CD4-positive, alpha-beta T cell treated with Interleukin-17A for 1 hour (primary cell): Measurements from ENCODE around the gene CHMP1B.
"Not testable (repeated sequence)": the region's sequence is repeated elsewhere in the genome, so short reads cannot be mapped to it uniquely, and the experiment has no call there.

Source experiments
- DNase-seq: peaks from one replicate; pipeline ENCODE4 v3.0.0-alpha.2; 2020

CHMP1B gene

GRCh38 chr18:11842562-11842961 lies 8.7 kb upstream of the CHMP1B start:
- no peak for DNase-seq

GRCh38 chr18:11844436-11844835 lies 6.8 kb upstream of the CHMP1B start:
- no peak for DNase-seq

- no peak for DNase-seq
Observed at GRCh38 chr18:11845654-11846053, 5.6 kb upstream of the CHMP1B start.

- DNase-seq: no peak
Observed at GRCh38 chr18:11847811-11848210, 3.4 kb upstream of the CHMP1B start.

GRCh38 chr18:11849279-11849678 lies 1.9 kb upstream of the CHMP1B start:
- DNase-seq: no peak

GRCh38 chr18:11849841-11850634 lies 1.2 kb upstream of the CHMP1B start:
- peak; percentile 71 for DNase-seq

GRCh38 chr18:11850821-11851145 lies 430 bp upstream of the CHMP1B start:
- peak; percentile 81 for DNase-seq

- peak; percentile 63 for DNase-seq
Observed at GRCh38 chr18:11851806-11852337, 659 bp downstream of the CHMP1B start.

- DNase-seq: not testable (repeated sequence)
Observed at GRCh38 chr18:11854554-11854953, 3.3 kb downstream of the CHMP1B start.

- no peak for DNase-seq
Observed at GRCh38 chr18:11857177-11857887, 6.1 kb downstream of the CHMP1B start.

GRCh38 chr18:11859282-11859830 lies 8.1 kb downstream of the CHMP1B start:
- no peak for DNase-seq

- no peak for DNase-seq
Observed at GRCh38 chr18:11859903-11860407, 8.7 kb downstream of the CHMP1B start.

- DNase-seq: no peak
Observed at GRCh38 chr18:11860594-11861450, 9.6 kb downstream of the CHMP1B start.

GRCh38 chr18:11861583-11862288 lies 10.5 kb downstream of the CHMP1B start:
- DNase-seq: no peak

- DNase-seq: no peak
Observed at GRCh38 chr18:11862468-11863137, 11.4 kb downstream of the CHMP1B start.

- DNase-seq: no peak
Observed at GRCh38 chr18:11864471-11864870, 13.3 kb downstream of the CHMP1B start.

- no peak for DNase-seq
Observed at GRCh38 chr18:11865071-11865470, 13.9 kb downstream of the CHMP1B start.

- no peak for DNase-seq
Observed at GRCh38 chr18:11866329-11866728, 15.1 kb downstream of the CHMP1B start.

- no peak for DNase-seq
Observed at GRCh38 chr18:11866764-11867163, 15.6 kb downstream of the CHMP1B start.

GRCh38 chr18:11868230-11868629 lies 17.0 kb downstream of the CHMP1B start:
- no peak for DNase-seq

GRCh38 chr18:11871501-11871900 lies 20.3 kb downstream of the CHMP1B start:
- DNase-seq: no peak
